HL-60 (cell line): ENCODE measurements around the gene IPCEF1.

Experiments used
- DNase-seq, 2 experiments: peaks; one replicate each; pipeline ENCODE4 v3.0.0-alpha.2; 2010 to 2020; ENCODE audit warnings: low read depth in 1 of 2, low spot score in 1 of 2
- H3K27ac ChIP-seq: fragments of 250-450 bp; sonication (Bioruptor Pico); replicated peaks from 2 replicates; pipeline ENCODE4 v1.5.1; 2020; ENCODE audit warnings: mild to moderate bottlenecking, moderate library complexity
- H3K27me3 ChIP-seq: fragments of 250-450 bp; sonication (Bioruptor Pico); 2 replicates; pipeline ENCODE4 v1.5.1; 2021; ENCODE audit warnings: mild to moderate bottlenecking, moderate library complexity; ENCODE audit not compliant: insufficient read depth, poor library complexity, severe bottlenecking
- H3K4me3 ChIP-seq: replicated peaks from 2 replicates; pipeline ENCODE4 v1.5.1; 2011; ENCODE audit warnings: mild to moderate bottlenecking, control low read depth, low read length; ENCODE audit not compliant: insufficient read depth
- GABPA ChIP-seq: IDR thresholded peaks from 2 replicates; pipeline ENCODE4 v1.6.1; 2012; ENCODE audit warnings: low read depth
- POLR2AphosphoS5 ChIP-seq: IDR thresholded peaks from 2 replicates; pipeline ENCODE4 v1.6.1; 2012; ENCODE audit warnings: low read depth
- SPI1 ChIP-seq: IDR thresholded peaks from 2 replicates; pipeline ENCODE4 v1.6.1; 2012; ENCODE audit warnings: low read depth, mild to moderate bottlenecking, borderline replicate concordance
- TF ChIP-seq, protein P1 (sequence below): IDR thresholded peaks from one replicate; pipeline ENCODE4 v1.5.1; 2011; ENCODE audit warnings: low read length, control low read depth, inconsistent platforms; ENCODE audit not compliant: insufficient read depth
- TF ChIP-seq, protein P2 (sequence below): IDR thresholded peaks from 2 replicates; pipeline ENCODE4 v1.6.1; 2012; ENCODE audit warnings: low read depth; ENCODE audit not compliant: insufficient replicate concordance

Gene IPCEF1

DNA sequence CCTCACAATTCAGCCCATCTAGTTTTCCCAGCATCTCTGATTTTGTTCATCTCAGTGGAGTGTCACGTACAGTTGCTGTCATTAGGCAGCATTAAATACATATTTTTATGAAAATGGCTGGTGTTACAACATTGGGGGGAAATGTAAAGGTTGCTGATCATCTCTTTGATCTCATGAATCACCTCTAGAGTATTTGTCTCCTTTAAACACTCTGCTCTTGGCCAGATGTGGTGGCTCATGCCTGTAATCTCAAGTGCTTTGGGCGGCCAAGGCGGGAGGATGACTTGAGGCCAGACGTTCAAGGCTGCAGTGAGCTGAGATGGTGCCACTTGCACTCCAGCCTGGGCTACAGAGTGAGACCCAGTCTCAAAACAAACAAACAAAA, 128.1 kb downstream of the IPCEF1 start:
- TF ChIP-seq, protein P1, sequence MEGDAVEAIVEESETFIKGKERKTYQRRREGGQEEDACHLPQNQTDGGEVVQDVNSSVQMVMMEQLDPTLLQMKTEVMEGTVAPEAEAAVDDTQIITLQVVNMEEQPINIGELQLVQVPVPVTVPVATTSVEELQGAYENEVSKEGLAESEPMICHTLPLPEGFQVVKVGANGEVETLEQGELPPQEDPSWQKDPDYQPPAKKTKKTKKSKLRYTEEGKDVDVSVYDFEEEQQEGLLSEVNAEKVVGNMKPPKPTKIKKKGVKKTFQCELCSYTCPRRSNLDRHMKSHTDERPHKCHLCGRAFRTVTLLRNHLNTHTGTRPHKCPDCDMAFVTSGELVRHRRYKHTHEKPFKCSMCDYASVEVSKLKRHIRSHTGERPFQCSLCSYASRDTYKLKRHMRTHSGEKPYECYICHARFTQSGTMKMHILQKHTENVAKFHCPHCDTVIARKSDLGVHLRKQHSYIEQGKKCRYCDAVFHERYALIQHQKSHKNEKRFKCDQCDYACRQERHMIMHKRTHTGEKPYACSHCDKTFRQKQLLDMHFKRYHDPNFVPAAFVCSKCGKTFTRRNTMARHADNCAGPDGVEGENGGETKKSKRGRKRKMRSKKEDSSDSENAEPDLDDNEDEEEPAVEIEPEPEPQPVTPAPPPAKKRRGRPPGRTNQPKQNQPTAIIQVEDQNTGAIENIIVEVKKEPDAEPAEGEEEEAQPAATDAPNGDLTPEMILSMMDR = no peak
- no peak for TF ChIP-seq POLR2AphosphoS5
- TF ChIP-seq GABPA = no peak
- TF ChIP-seq, protein P2, sequence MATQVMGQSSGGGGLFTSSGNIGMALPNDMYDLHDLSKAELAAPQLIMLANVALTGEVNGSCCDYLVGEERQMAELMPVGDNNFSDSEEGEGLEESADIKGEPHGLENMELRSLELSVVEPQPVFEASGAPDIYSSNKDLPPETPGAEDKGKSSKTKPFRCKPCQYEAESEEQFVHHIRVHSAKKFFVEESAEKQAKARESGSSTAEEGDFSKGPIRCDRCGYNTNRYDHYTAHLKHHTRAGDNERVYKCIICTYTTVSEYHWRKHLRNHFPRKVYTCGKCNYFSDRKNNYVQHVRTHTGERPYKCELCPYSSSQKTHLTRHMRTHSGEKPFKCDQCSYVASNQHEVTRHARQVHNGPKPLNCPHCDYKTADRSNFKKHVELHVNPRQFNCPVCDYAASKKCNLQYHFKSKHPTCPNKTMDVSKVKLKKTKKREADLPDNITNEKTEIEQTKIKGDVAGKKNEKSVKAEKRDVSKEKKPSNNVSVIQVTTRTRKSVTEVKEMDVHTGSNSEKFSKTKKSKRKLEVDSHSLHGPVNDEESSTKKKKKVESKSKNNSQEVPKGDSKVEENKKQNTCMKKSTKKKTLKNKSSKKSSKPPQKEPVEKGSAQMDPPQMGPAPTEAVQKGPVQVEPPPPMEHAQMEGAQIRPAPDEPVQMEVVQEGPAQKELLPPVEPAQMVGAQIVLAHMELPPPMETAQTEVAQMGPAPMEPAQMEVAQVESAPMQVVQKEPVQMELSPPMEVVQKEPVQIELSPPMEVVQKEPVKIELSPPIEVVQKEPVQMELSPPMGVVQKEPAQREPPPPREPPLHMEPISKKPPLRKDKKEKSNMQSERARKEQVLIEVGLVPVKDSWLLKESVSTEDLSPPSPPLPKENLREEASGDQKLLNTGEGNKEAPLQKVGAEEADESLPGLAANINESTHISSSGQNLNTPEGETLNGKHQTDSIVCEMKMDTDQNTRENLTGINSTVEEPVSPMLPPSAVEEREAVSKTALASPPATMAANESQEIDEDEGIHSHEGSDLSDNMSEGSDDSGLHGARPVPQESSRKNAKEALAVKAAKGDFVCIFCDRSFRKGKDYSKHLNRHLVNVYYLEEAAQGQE = no peak
- TF ChIP-seq SPI1 = no peak

DNA sequence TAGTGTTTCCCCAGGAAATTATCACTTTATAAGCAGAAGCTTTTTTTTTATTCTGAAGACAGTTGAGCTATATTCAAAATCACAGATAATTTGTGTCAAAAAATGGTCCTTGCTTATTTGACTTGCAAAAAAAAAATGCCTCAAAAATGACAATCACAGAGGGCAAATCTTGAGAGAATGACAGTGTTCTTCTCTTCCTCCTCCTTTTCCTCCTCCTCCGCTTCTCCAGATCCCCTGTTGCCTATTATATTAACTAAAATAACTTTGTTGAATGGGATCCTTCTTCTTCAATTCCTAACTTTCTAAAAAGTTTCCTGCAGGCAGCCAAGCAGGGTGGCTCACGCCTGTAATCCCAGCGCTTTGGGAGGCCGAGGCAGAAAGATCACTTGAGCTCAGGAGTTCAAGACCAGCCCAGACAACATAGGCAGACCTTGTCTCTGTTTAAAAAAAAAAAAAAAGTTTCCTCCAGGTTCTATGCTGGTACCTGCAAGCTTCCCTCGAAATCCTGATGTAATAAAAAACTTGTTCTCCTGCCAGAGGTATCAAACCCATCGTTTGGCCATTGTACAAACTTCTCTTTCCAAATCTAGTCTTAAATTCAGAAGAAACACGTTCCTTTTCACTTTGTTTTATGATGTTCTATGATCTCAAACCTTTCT, 128.6 kb downstream of the IPCEF1 start:
- Histone ChIP-seq H3K27me3 (no peaks in the 10 kb centered on the region), H3K27ac (no peak overlapping the region), H3K4me3 (no peak overlapping the region)
- TF ChIP-seq, protein P2 = no peak
- TF ChIP-seq SPI1 = no peak
- TF ChIP-seq, protein P1 = no peak
- TF ChIP-seq GABPA = no peak
- no peak for TF ChIP-seq POLR2AphosphoS5
- no peak for DNase-seq

More for the DNA sequence above, 128.1 kb downstream of the IPCEF1 start:
- Histone ChIP-seq H3K4me3 (no peak overlapping the region), H3K27ac (no peak overlapping the region), H3K27me3 (no peaks in the 10 kb centered on the region)
- no peak for DNase-seq

DNA sequence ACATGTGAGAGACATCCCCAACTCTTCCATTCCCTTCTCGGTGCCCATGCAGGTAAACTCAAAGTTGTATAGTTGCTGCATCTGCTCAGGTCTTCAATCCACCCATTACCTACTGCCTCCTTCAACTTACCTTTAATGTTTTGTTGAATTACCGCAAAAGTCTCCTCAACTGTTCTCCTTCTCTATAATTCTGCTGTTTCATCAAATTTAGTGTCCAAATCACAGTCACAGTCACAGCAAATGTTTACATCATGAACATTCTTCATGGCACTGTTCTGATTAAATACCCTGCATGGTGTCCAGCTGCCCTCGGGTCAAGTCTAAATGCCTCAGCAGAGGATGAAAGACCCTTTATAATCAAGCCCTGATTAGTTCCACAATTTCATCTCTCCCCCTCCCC, 130.1 kb downstream of the IPCEF1 start:
- TF ChIP-seq GABPA (no peak), POLR2AphosphoS5 (no peak), SPI1 (no peak)
- TF ChIP-seq, protein P2 = no peak
- TF ChIP-seq, protein P1 = no peak
- DNase-seq = no peak
- Histone ChIP-seq H3K27ac (no peak overlapping the region), H3K4me3 (no peak overlapping the region), H3K27me3 (no peaks in the 10 kb centered on the region)
